B cell (primary cell): ENCODE measurements around the gene IFIT5. TPM values are rescaled to one million over a fixed set of nuclear protein-coding genes. Genes with fewer than 3 reads are reported as not detected.

Source experiments
- ATAC-seq: fragments of 200-7000 bp; cut with Tn5 transposase; one replicate; pipeline ENCODE4 v1.10.0; 2021; ENCODE audit warnings: low read depth, mild to moderate bottlenecking, moderate number of reproducible peaks, moderate library complexity
- CTCF ChIA-PET: fragments of 350-600 bp; sonication (Branson Sonifier 250); formaldehyde crosslinking; loops from one replicate; lab custom pipeline; 2021; ENCODE audit warnings: antibody characterized with exemption, inconsistent platforms; lab: Charles Lee
- POLR2A ChIA-PET: fragments of 350-600 bp; sonication (Branson Sonifier 250); formaldehyde crosslinking; loops from one replicate; lab custom pipeline; 2021; ENCODE audit warnings: antibody characterized with exemption; lab: Charles Lee
- DNase-seq: peaks from one replicate; pipeline ENCODE4 v3.0.0; 2013
- H2AFZ ChIP-seq: 2 replicates; pipeline ENCODE4 v1.6.1; 2012; ENCODE audit warnings: mild to moderate bottlenecking, low read depth, low read length; ENCODE audit not compliant: insufficient read depth, poor library complexity, severe bottlenecking
- H3K27ac ChIP-seq, 2 donors: 1 replicate in 1 of 2; 2 replicates in 1 of 2; pipeline ENCODE4 v1.5.1; 2012 to 2013; ENCODE audit warnings: low read length in 2 of 2, mild to moderate bottlenecking in 2 of 2, moderate library complexity in 1 of 2
- H3K27me3 ChIP-seq, 4 experiments: fragments of 200-600 bp in 1 of 4; sonication (generic) in 1 of 4; replicated peaks in 1 of 4; 1 replicate in 2 of 4; 2 replicates in 2 of 4; pipeline versions ENCODE4 v1.6.1 to v1.7.0; 2013 to 2016; ENCODE audit warnings: low read length in 3 of 4, mild to moderate bottlenecking in 2 of 4, mixed read lengths in 1 of 4, moderate library complexity in 1 of 4; ENCODE audit not compliant: insufficient read depth in 4 of 4, control insufficient read depth in 3 of 4; ENCODE audit errors: control extremely low read depth in 1 of 4
- H3K36me3 ChIP-seq, 2 experiments: replicated peaks in 1 of 2; 1 replicate in 1 of 2; 2 replicates in 1 of 2; pipeline versions ENCODE4 v1.6.1 to v1.7.1; 2013; ENCODE audit warnings: low read length in 1 of 2; ENCODE audit not compliant: insufficient read depth in 2 of 2, control insufficient read depth in 1 of 2; ENCODE audit errors: control extremely low read depth in 1 of 2, extremely low read depth in 1 of 2
- H3K4me1 ChIP-seq, 2 donors: fragments of 200-600 bp in 1 of 2; sonication (generic) in 1 of 2; 1 replicate in 1 of 2; 2 replicates in 1 of 2; pipeline versions ENCODE4 v1.5.1 to v1.6.1; 2013 to 2017; ENCODE audit warnings: low read length in 2 of 2; ENCODE audit not compliant: control insufficient read depth in 2 of 2, insufficient read depth in 2 of 2
- H3K4me2 ChIP-seq: replicated peaks from 2 replicates; pipeline ENCODE3; 2012; ENCODE audit warnings: mild to moderate bottlenecking, low read depth, low read length; ENCODE audit not compliant: poor library complexity, severe bottlenecking
- H3K4me3 ChIP-seq, 5 experiments: fragments of 200-600 bp in 1 of 5; sonication (generic) in 1 of 5; 1 replicate in 3 of 5; 2 replicates in 2 of 5; pipeline versions ENCODE4 v1.5.1 to v1.7.0; 2011 to 2016; ENCODE audit warnings: low read length in 4 of 5, mild to moderate bottlenecking in 4 of 5, low read depth in 2 of 5, control low read depth in 1 of 5, moderate library complexity in 1 of 5; ENCODE audit not compliant: insufficient read depth in 1 of 5; ENCODE audit errors: control extremely low read depth in 1 of 5, extremely low read depth in 1 of 5
- H3K79me2 ChIP-seq: fragments of 200-600 bp; sonication (generic); one replicate; pipeline ENCODE4 v1.6.0; 2016; ENCODE audit warnings: low read length; ENCODE audit not compliant: control insufficient read depth, insufficient read depth
- H3K9ac ChIP-seq: fragments of 200-600 bp; sonication (generic); 2 replicates; pipeline ENCODE4 v1.6.1; 2017; ENCODE audit warnings: mild to moderate bottlenecking, low read length, moderate library complexity
- H3K9me3 ChIP-seq, 3 donors: one replicate each; pipeline versions ENCODE4 v1.6.1 to v1.7.1; 2013; ENCODE audit warnings: low read length in 2 of 3; ENCODE audit not compliant: control insufficient read depth in 2 of 3, insufficient read depth in 1 of 3; ENCODE audit errors: control extremely low read depth in 1 of 3
- H4K20me1 ChIP-seq: 2 replicates; pipeline ENCODE4 v1.6.0; 2012; ENCODE audit warnings: mild to moderate bottlenecking, low read length; ENCODE audit not compliant: insufficient read depth, control insufficient read depth, poor library complexity, severe bottlenecking
- H3K27ac Mint-ChIP-seq: one replicate; pipeline ENCODE4 v1.8.0; 2021; ENCODE audit warnings: mixed read lengths
- H3K27me3 Mint-ChIP-seq: one replicate; pipeline ENCODE4 v1.8.0; 2021; ENCODE audit warnings: mixed read lengths
- H3K4me1 Mint-ChIP-seq: one replicate; pipeline ENCODE4 v1.8.0; 2021; ENCODE audit warnings: mixed read lengths
- H3K4me3 Mint-ChIP-seq: one replicate; pipeline ENCODE4 v1.8.0; 2021; ENCODE audit warnings: mixed read lengths
- H3K9me3 Mint-ChIP-seq: one replicate; pipeline ENCODE4 v1.8.0; 2022; ENCODE audit warnings: mixed read lengths; ENCODE audit not compliant: insufficient read depth
- EZH2 ChIP-seq: IDR thresholded peaks from 2 replicates; pipeline ENCODE4 v1.6.1; 2012; ENCODE audit warnings: borderline replicate concordance, low read depth, mild to moderate bottlenecking, moderate library complexity, low read length; ENCODE audit not compliant: insufficient read depth, poor library complexity, severe bottlenecking
- WGBS: methylation state at CpG from one replicate; pipeline ENCODE4 v1.1.5; 2013; ENCODE audit warnings: missing lambda C conversion rate; ENCODE audit not compliant: insufficient coverage; 5-methylcytosine and 5-hydroxymethylcytosine counted together
- intact Hi-C: fragments of 100-400 bp; cut with micrococcal nuclease; formaldehyde crosslinking; loops from one replicate; pipeline ENCODE4 v1.10.0; 2022
- polyA plus RNA-seq: library from polyadenylated mRNA; depleted of rRNA; stranded (reverse); fragments of >200 nt; gene quantifications from 2 replicates; pipeline ENCODE4 v1.2.3, GENCODE V29; 2012
- total RNA-seq, 2 donors: library from RNA; stranded (reverse); fragments of 120-200 nt in 1 of 2; gene quantifications; 1 replicate in 1 of 2; 2 replicates in 1 of 2; pipeline versions ENCODE4 v1.2.3 to v1.2.4, GENCODE V29; 2013 to 2022
- TF ChIP-seq, protein P1 (sequence below): fragments of 200-600 bp; IDR thresholded peaks from one replicate; pipeline ENCODE4 v1.8.0; 2022; ENCODE audit warnings: antibody characterized with exemption, mild to moderate bottlenecking

IFIT5 gene
- total and polyA plus RNA-seq, 2 donors (not counting 1 experiment from before 2014, with no cell fraction given): 7.0 to 23.2 TPM

DNA sequence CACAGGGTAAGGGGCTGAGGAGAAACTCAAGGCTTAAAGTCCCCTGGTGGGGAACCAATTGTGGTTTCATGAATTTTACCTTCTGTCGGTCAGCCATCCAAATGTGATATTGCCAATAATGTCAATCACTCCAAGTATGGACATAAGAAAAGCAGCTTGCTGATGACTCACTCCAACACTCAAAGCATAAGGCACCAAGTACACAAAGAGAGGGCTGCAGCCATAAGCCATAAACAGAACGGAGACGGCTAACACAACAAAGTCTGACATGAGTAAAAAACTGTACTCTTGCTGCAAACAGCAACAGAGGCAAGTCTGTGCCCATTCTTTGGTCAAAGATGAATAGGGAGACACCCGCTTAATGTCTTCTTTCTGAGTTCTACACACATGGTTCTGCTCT is 24.2 kb downstream of the IFIT5 start:
- Histone ChIP-seq H3K27me3 (peaks cover 0 to 14% (median 8%) of the 10 kb centered on the region in 4 experiments), H4K20me1 (no peaks in the 10 kb centered on the region), H3K9ac (no peak overlapping the region), H3K9me3 (peaks cover 0 to 1% (median 0%) of the 10 kb centered on the region in 3 donors), H2AFZ (no peak overlapping the region), H3K4me2 (no peak overlapping the region), H3K36me3 (no peaks in the 10 kb centered on the region), H3K4me3 (no peak overlapping the region), H3K4me1 (no peaks in the 10 kb centered on the region), H3K79me2 (no peaks in the 10 kb centered on the region), H3K27ac (no peak overlapping the region)
- TF ChIP-seq, protein P1, sequence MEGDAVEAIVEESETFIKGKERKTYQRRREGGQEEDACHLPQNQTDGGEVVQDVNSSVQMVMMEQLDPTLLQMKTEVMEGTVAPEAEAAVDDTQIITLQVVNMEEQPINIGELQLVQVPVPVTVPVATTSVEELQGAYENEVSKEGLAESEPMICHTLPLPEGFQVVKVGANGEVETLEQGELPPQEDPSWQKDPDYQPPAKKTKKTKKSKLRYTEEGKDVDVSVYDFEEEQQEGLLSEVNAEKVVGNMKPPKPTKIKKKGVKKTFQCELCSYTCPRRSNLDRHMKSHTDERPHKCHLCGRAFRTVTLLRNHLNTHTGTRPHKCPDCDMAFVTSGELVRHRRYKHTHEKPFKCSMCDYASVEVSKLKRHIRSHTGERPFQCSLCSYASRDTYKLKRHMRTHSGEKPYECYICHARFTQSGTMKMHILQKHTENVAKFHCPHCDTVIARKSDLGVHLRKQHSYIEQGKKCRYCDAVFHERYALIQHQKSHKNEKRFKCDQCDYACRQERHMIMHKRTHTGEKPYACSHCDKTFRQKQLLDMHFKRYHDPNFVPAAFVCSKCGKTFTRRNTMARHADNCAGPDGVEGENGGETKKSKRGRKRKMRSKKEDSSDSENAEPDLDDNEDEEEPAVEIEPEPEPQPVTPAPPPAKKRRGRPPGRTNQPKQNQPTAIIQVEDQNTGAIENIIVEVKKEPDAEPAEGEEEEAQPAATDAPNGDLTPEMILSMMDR: no peak
- TF ChIP-seq EZH2: no peak
- Mint-ChIP-seq H3K27me3 (peaks cover 37% of the 10 kb centered on the region), H3K27ac (no peak overlapping the region), H3K9me3 (no peaks in the 10 kb centered on the region), H3K4me3 (no peak overlapping the region), H3K4me1 (no peaks in the 10 kb centered on the region)
- DNase-seq (no peak), ATAC-seq (no peak)
- ChIA-PET POLR2A (no interaction called here), CTCF (no interaction called here)
- intact Hi-C loops: no loop called here
- 100% methylated on average over 3 of the region's 4 CpGs for WGBS

DNA sequence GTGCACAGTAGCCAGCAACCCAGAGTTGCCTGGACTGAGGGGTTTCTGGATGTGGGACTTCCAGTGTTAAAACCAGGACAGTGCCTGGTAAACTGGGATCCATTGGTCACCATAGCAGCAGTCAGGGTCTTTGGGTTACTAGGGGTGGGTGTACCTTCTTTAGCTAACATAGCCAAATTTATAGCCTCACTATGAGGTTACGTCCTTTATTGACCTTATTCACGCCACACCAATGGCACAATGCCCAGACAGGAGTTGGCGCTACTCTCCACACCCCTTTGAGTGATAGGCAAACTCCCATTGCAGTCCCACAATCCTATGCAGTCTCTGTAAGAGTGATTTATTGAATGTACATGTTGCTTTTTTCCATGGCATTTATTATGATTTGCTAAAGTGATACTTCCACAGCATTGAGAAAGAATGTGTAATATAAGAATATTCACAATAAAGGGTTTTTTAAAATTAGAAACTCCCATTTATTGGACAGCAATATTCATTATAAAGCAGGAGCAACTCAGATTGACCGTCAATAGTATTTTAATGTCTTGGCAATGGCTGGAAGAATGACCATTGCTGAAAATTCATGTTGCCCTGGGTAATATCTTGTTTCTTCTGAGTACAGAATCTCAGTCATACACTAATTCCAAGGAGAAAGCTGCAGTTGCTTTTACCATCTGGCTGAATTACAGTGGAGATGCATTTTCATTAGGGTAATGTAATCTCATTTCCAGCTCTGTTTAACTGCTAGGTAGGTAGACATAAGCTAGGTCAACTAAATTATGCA is 26.1 kb downstream of the IFIT5 start:
- H2AFZ ChIP-seq: no peak overlapping the region
- H3K36me3 ChIP-seq: no peaks in the 10 kb centered on the region
- H3K4me1 ChIP-seq: no peaks in the 10 kb centered on the region
- no peak for TF ChIP-seq EZH2
- TF ChIP-seq, protein P1: no peak
- intact Hi-C loops: no loop called here
- H3K4me3 Mint-ChIP-seq: no peak overlapping the region
- H3K27me3 Mint-ChIP-seq: peaks cover 38% of the 10 kb centered on the region
- peaks cover 0 to 7% (median 1%) of the 10 kb centered on the region in 3 donors for H3K9me3 ChIP-seq
- H4K20me1 ChIP-seq: no peaks in the 10 kb centered on the region
- H3K9me3 Mint-ChIP-seq: no peaks in the 10 kb centered on the region
- peaks cover 0 to 13% (median 5%) of the 10 kb centered on the region in 4 experiments for H3K27me3 ChIP-seq
- H3K4me3 ChIP-seq: no peak overlapping the region
- H3K9ac ChIP-seq: no peak overlapping the region
- no peak overlapping the region for H3K4me2 ChIP-seq
- ChIA-PET POLR2A (no interaction called here), CTCF (interaction anchor here (1.1 to 1.3 kb wide), 2 partner anchors 11 to 12 kb away, joined by 3 read pairs; no protein-coding TSS in a partner anchor)
- DNase-seq: no peak
- no peaks in the 10 kb centered on the region for H3K4me1 Mint-ChIP-seq
- no peak overlapping the region for H3K27ac ChIP-seq
- no peak overlapping the region for H3K27ac Mint-ChIP-seq
- H3K79me2 ChIP-seq: no peaks in the 10 kb centered on the region
- no peak for ATAC-seq
- WGBS: no CpG with 5 or more reads among the region's 4 CpGs
